ENCODE data around the gene HIBCH.
"Not testable (repeated sequence)": the region's sequence is repeated elsewhere in the genome, so short reads cannot be mapped to it uniquely, and the experiment has no call there.

The HIBCH gene

DNA sequence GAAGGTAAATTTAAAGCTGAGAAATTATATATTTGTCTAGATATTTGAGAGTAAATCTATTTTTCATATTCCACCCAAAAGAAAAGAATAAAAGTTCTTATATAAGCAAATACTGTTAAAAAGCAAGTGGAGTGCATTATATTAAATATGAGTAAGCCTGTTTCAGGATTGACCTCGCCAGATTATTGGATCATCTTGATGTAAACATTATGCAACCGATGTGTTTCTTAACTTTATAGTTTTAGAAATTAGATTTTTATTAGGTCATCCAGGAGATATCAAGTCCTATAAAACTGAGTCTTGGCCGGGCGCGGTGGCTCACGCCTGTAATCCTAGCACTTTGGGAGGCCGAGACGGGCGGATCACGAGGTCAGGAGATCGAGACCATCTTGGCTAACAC, 156.8 kb downstream of the HIBCH start:
- TF ChIP-seq, protein P1, sequence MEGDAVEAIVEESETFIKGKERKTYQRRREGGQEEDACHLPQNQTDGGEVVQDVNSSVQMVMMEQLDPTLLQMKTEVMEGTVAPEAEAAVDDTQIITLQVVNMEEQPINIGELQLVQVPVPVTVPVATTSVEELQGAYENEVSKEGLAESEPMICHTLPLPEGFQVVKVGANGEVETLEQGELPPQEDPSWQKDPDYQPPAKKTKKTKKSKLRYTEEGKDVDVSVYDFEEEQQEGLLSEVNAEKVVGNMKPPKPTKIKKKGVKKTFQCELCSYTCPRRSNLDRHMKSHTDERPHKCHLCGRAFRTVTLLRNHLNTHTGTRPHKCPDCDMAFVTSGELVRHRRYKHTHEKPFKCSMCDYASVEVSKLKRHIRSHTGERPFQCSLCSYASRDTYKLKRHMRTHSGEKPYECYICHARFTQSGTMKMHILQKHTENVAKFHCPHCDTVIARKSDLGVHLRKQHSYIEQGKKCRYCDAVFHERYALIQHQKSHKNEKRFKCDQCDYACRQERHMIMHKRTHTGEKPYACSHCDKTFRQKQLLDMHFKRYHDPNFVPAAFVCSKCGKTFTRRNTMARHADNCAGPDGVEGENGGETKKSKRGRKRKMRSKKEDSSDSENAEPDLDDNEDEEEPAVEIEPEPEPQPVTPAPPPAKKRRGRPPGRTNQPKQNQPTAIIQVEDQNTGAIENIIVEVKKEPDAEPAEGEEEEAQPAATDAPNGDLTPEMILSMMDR (IDR thresholded peaks at IDR 0.05; ENCODE audit: insufficient read depth, low read depth, low read length, missing control alignments), result no peak
- no peak for DNase-seq (ENCODE audit: low read depth)

DNA sequence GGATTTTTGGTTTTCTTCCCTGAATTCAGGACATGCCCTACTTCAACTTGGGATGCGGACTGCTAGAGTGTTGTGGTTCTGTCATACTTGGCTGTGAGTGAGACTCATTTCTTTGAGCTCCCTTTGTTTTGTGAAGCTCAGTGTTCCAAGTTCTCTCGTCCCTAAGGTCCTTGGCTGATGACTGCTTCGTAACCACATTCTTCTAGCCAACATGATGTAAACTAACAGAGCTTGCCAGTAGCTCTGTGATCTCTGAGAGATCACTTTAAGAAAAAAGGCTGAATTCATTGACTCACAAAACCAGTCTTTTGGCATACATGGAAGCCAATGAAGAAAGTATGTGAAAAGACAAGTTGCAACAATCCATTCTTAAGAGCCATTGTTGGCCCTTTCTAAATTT, 160.2 kb downstream of the HIBCH start:
- peak; percentile 67 for DNase-seq (ENCODE audit: low read depth)
- TF ChIP-seq, protein P1 (IDR thresholded peaks at IDR 0.05; ENCODE audit: insufficient read depth, low read depth, low read length, missing control alignments), result no peak
- no peak overlapping the region for H3K4me3 ChIP-seq (ENCODE audit: low read length)

More for the DNA sequence above, 156.8 kb downstream of the HIBCH start:
- no peak overlapping the region for H3K4me3 ChIP-seq (ENCODE audit: low read length)

DNA sequence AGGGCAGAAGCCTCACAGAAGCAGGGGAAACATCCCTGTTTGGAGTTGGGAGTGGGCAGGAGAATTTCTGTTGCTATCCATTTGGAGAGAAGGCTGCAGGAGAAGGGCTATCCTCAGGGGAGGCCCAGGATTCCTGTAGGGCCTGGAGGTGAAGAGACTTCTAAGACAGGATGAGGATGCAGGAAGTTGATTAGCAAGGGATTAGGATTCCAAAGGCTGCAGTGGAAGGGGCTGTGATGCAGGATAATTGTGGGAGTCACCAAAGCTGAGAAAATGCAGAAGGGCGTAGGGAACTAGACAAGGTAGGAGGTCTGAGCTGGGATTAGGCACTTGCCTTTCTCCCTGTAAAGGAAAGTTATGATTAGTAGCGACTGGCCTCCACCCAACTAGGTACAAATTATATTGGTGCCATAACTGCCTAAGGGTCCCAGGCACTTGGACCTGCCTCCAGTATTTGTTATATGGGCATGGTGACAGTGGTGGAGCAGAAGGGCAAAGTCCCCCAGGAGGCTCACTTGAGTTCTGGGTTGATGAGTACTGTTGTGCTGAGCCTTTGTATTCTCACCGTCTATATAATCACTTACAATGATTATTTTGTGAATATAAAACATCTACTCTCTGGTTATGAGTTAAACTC, 160.7 kb downstream of the HIBCH start:
- TF ChIP-seq, protein P1 (IDR thresholded peaks at IDR 0.05; ENCODE audit: insufficient read depth, low read depth, low read length, missing control alignments), result no peak
- DNase-seq (ENCODE audit: low read depth), result no peak

DNA sequence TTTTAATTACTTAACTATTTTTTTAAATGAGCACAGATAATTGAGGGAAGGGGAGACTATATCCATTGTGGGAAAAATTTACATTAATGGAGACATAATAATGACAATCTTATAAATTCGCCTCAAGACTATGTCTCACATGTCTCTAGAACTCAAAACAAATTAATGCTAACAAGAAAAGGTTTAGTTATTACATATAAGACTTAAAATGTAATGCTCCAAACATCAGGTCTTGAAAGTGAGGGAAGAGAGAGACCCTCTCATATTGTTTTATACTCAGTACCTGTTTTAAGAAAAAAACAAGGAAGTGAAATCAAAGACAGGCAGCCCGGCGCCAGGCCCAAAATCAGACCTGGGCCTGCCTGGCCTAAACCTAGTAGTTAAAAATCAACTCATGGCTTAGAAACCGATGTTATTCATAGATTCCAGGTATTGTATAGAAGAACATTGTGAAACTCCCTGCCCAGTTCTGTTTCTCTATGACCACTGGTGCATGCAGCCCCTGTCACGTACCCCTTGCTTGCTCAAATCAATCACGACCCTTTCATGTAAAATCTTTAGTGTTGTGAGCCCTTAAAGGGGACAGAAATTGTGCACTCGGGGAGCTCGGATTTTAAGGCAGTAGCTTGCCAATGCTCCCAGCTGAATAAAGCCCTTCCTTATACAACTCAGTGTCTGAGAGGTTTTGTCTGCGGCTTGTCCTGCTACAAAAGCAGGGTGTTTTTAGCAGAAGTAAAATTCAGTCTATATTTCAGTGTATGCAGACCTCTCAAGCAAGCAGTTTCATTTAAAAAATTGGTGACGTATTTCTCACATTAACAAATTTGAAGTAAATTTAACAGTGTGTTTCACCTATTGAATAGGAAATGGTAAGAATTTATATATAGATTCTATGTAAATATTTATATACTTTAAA, 161.8 kb downstream of the HIBCH start:
- DNase-seq (ENCODE audit: low read depth); H3K4me3 ChIP-seq (ENCODE audit: low read length): not testable (repeated sequence)

More for the DNA sequence above, 160.7 kb downstream of the HIBCH start:
- H3K4me3 ChIP-seq (ENCODE audit: low read length), result no peak overlapping the region

DNA sequence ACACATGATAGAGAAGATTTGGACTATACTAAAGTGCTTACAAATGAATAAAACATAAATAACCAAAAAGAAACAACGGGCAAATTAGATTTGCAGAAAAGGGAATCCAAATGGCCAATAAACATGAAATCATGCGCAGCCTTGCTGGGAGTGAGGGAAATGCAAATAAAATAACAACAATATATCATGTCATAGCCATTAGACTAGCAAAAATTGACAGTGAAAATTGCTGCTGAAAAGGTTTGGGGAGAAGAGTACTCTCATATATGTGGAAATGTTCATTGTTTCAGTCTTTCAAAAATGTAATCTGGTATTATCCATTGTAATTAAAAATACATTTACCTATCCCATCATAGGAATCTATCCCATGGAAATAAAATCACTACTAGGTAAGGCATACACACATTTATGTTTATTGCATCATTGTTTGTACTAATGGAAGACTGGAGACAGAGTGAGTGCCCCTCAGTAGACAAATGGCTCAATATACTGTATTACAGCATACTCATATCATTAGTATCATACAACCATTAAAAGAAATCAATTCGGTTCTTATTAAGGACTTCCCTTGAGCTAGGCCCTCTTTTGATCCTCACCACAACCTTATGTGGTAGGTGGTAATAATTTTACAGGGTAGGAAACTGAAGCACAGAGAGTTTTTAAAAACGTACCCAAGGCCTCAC, 163.0 kb downstream of the HIBCH start:
- H3K4me3 ChIP-seq (ENCODE audit: low read length), result no peak overlapping the region
- TF ChIP-seq, protein P1 (IDR thresholded peaks at IDR 0.05; ENCODE audit: insufficient read depth, low read depth, low read length, missing control alignments), result no peak
- DNase-seq (ENCODE audit: low read depth), result no peak

All from epithelial cell of esophagus (primary cell).